Loucy (cell line): ENCODE results near the gene JADE2.

Source experiments
- H2AFZ ChIP-seq: fragments of 200-600 bp; sonication (generic); 2 replicates; pipeline ENCODE4 v1.6.0; 2016; ENCODE audit warnings: antibody characterized with exemption, mild to moderate bottlenecking, low read length, moderate library complexity
- H3F3A ChIP-seq: fragments of 200-600 bp; 2 replicates; pipeline ENCODE4 v1.6.0; 2016; ENCODE audit warnings: antibody characterized with exemption, low read depth, mild to moderate bottlenecking
- H3K27me3 ChIP-seq: fragments of 200-600 bp; sonication (generic); 2 replicates; pipeline ENCODE4 v1.6.1; 2014; ENCODE audit warnings: low read length, mild to moderate bottlenecking; ENCODE audit not compliant: insufficient read depth, poor library complexity, severe bottlenecking
- H3K36me3 ChIP-seq: fragments of 200-600 bp; sonication (generic); 2 replicates; pipeline ENCODE4 v1.6.1; 2016; ENCODE audit warnings: low read length; ENCODE audit not compliant: insufficient read depth
- H3K4me1 ChIP-seq: fragments of 200-600 bp; sonication (generic); 2 replicates; pipeline ENCODE4 v1.5.1; 2014; ENCODE audit warnings: low read length, mild to moderate bottlenecking; ENCODE audit not compliant: insufficient read depth, poor library complexity, severe bottlenecking
- H3K4me2 ChIP-seq: fragments of 200-600 bp; sonication (generic); 2 replicates; pipeline ENCODE4 v1.6.0; 2014; ENCODE audit warnings: antibody characterized with exemption, low read length, low read depth, mild to moderate bottlenecking; ENCODE audit not compliant: poor library complexity, severe bottlenecking
- H3K4me3 ChIP-seq: fragments of 200-600 bp; sonication (generic); 2 replicates; pipeline ENCODE4 v1.5.1; 2014; ENCODE audit warnings: low read length, mild to moderate bottlenecking, mixed read lengths; ENCODE audit not compliant: poor library complexity, severe bottlenecking
- H3K79me2 ChIP-seq: fragments of 200-600 bp; sonication (generic); 2 replicates; pipeline ENCODE4 v1.6.1; 2014; ENCODE audit warnings: low read length; ENCODE audit not compliant: insufficient read depth
- H3K9ac ChIP-seq: fragments of 200-600 bp; sonication (generic); 2 replicates; pipeline ENCODE4 v1.6.0; 2014; ENCODE audit warnings: mild to moderate bottlenecking, low read depth, low read length, moderate library complexity; ENCODE audit not compliant: poor library complexity, severe bottlenecking
- H3K9me2 ChIP-seq: fragments of 200-600 bp; sonication (generic); replicated peaks from 2 replicates; pipeline ENCODE4 v1.6.1; 2016; ENCODE audit warnings: low read depth, low read length, mixed read lengths
- H3K9me3 ChIP-seq: fragments of 200-600 bp; sonication (generic); 2 replicates; pipeline ENCODE4 v1.6.1; 2014; ENCODE audit warnings: mild to moderate bottlenecking, antibody characterized with exemption, low read length, low read depth; ENCODE audit not compliant: insufficient read depth
- H4K20me1 ChIP-seq: fragments of 200-600 bp; sonication (generic); 2 replicates; pipeline ENCODE4 v1.6.0; 2014; ENCODE audit warnings: antibody characterized with exemption, low read length, mild to moderate bottlenecking; ENCODE audit not compliant: insufficient read depth, poor library complexity, severe bottlenecking
- EZH2phosphoT487 ChIP-seq: fragments of 200-600 bp; IDR thresholded peaks from 2 replicates; pipeline ENCODE4 v1.6.1; 2018; ENCODE audit warnings: antibody characterized with exemption, mild to moderate bottlenecking, moderate library complexity, borderline replicate concordance
- TF ChIP-seq, protein P1 (sequence below): fragments of 200-600 bp; sonication (generic); conservative IDR thresholded peaks from 2 replicates; pipeline ENCODE4 v1.5.1; 2014; ENCODE audit warnings: mild to moderate bottlenecking, antibody characterized with exemption, low read length

The JADE2 gene

DNA sequence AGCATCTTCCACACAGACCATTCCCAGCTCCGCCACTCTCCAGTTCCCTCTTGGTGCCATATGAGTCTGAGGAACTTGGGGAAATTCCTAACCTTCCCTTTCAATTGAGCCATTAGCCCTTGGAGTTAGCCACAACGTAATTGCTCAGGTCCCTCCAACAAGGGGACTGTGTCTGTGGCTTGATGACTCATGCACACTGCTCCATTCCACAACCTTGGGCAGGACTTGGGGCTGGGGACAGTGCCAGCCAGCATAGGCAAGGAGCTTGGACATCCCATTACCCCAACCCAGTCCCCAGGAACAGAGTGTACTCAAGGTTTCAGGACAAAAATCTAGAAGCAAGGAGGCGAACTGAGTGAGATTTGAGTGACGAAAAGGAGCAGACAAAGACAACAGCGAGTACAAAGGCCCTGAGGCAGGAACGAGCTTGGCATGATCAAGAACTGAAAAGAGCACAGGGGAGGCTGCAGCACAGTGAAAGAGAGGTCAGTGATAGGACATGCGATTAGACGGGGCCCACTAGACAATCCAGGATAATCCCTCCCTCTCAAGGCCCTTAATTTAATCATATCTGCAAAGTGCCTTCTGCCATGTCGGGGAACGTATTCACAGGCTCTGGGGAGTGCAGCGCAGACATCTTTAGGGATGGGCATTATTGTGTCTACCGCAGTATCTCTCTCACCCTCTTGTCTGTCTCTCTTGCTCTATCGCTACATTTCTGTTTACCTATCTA is 16.0 kb upstream of the JADE2 start:
- Histone ChIP-seq H4K20me1 (no peaks in the 10 kb centered on the region), H3K9me3 (no peaks in the 10 kb centered on the region), H3F3A (no peaks in the 10 kb centered on the region), H3K4me2 (no peak overlapping the region), H3K9ac (no peak overlapping the region), H3K36me3 (no peaks in the 10 kb centered on the region), H3K4me3 (no peak overlapping the region), H3K9me2 (no peaks in the 10 kb centered on the region), H3K79me2 (no peaks in the 10 kb centered on the region), H2AFZ (no peak overlapping the region), H3K4me1 (peaks cover 29% of the 10 kb centered on the region), H3K27me3 (no peaks in the 10 kb centered on the region)
- no peak for TF ChIP-seq EZH2phosphoT487
- TF ChIP-seq, protein P1, sequence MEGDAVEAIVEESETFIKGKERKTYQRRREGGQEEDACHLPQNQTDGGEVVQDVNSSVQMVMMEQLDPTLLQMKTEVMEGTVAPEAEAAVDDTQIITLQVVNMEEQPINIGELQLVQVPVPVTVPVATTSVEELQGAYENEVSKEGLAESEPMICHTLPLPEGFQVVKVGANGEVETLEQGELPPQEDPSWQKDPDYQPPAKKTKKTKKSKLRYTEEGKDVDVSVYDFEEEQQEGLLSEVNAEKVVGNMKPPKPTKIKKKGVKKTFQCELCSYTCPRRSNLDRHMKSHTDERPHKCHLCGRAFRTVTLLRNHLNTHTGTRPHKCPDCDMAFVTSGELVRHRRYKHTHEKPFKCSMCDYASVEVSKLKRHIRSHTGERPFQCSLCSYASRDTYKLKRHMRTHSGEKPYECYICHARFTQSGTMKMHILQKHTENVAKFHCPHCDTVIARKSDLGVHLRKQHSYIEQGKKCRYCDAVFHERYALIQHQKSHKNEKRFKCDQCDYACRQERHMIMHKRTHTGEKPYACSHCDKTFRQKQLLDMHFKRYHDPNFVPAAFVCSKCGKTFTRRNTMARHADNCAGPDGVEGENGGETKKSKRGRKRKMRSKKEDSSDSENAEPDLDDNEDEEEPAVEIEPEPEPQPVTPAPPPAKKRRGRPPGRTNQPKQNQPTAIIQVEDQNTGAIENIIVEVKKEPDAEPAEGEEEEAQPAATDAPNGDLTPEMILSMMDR: no peak

DNA sequence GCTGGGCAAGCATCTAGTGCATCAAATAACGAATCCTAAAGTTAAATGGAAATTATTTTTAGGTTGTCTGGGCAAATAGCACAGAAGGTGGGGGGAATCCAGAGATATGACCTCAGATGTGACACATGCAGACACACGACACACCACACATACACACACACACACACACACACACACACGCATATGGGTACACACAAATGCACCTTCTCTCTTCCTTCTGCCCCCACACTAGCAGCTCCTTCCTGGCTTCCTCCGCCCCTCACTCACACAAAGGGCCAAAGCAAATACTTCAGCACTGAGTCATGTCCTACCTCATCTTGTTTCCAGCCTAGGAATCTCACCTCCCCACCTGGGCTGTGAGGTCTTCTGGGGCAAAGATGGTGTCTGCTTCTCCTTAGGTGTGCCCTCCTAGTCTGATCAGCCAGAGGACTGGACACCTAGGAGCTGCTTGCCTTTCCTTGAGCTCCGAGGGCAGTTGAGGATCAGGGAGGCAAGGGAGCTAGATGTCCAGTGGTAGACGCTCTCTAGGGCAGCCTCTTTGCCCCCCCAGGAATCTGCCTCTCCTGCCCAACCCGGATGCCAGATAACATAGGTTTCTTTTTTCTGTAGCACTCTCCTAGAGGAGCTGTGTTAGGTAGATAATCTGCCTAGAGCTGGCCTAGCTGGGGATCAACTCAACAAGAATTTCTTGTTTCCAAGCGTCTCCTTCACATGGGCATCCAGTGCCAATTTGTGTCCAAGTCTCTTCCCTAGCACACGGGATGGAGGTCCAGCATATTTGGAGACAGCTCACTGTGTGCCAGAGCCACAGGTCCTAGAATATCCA is 14.3 kb upstream of the JADE2 start:
- Histone ChIP-seq H3K4me2 (no peak overlapping the region), H3K36me3 (no peaks in the 10 kb centered on the region), H4K20me1 (no peaks in the 10 kb centered on the region), H3K9me3 (no peaks in the 10 kb centered on the region), H3K27me3 (no peaks in the 10 kb centered on the region), H3F3A (no peaks in the 10 kb centered on the region), H2AFZ (no peak overlapping the region), H3K4me3 (no peak overlapping the region), H3K4me1 (peaks cover 19% of the 10 kb centered on the region), H3K9ac (no peak overlapping the region), H3K79me2 (no peaks in the 10 kb centered on the region), H3K9me2 (no peaks in the 10 kb centered on the region)
- TF ChIP-seq, protein P1: no peak
- TF ChIP-seq EZH2phosphoT487: no peak

DNA sequence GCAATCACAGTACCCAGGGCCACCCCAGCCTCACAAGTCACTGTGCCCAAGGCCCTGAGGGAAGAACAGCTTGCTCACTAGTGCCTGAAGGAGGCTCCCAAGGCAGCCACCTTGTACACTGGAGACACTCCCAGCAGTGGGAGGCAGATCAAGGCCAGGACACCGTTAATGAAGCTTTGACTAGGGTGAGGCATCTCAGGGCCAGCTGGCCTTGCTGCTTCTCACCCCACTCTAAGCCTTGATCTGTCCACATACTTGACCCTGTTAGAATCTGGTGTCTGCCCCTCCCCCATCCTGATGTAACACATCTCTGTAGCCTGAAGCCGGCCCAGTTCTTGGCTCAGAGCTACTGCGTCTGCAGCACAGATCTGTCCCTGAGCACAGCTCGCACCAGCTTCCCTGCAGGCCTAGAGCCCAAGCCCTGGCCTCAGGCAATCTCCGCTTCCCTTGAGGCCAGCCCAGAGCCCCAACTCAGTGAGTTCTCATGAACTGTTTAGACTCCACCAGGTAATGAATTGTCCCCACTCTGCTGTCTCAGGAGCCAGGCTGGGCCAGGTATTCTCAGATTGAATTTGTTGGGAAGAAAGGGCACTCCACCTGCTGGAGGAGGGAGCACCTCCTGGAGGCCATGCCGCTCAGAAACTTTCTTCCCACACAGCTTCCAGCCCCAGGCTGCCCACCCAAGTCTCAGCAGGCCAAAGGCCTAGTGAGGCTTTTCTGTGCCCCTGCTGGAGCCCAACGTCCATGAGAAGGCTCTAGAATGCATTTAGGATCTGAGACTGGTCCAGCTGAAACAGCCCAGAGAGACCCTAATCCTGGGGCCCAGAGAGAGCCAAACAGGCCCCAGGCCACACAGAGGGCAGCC is 13.4 kb upstream of the JADE2 start:
- Histone ChIP-seq H2AFZ (peak overlapping the region; percentile 36; the same call in 1 of the 2 replicates), H3K4me2 (no peak overlapping the region), H3K4me3 (no peak overlapping the region), H3K9me3 (no peaks in the 10 kb centered on the region), H4K20me1 (no peaks in the 10 kb centered on the region), H3K9ac (no peak overlapping the region), H3K36me3 (no peaks in the 10 kb centered on the region), H3K79me2 (no peaks in the 10 kb centered on the region), H3F3A (no peaks in the 10 kb centered on the region), H3K27me3 (no peaks in the 10 kb centered on the region), H3K9me2 (no peaks in the 10 kb centered on the region), H3K4me1 (peaks cover 12% of the 10 kb centered on the region)
- TF ChIP-seq EZH2phosphoT487: no peak
- TF ChIP-seq, protein P1: no peak
